Measurements from ENCODE around the gene PLCL1.

The PLCL1 gene

GRCh38 chr2:197839327-197839726, 34.9 kb downstream of the PLCL1 start:
- H3K4me3 ChIP-seq (ENCODE audit: low read length): no peak overlapping the region
- DNase-seq (ENCODE audit: low read depth): no peak
- TF ChIP-seq, protein P1, sequence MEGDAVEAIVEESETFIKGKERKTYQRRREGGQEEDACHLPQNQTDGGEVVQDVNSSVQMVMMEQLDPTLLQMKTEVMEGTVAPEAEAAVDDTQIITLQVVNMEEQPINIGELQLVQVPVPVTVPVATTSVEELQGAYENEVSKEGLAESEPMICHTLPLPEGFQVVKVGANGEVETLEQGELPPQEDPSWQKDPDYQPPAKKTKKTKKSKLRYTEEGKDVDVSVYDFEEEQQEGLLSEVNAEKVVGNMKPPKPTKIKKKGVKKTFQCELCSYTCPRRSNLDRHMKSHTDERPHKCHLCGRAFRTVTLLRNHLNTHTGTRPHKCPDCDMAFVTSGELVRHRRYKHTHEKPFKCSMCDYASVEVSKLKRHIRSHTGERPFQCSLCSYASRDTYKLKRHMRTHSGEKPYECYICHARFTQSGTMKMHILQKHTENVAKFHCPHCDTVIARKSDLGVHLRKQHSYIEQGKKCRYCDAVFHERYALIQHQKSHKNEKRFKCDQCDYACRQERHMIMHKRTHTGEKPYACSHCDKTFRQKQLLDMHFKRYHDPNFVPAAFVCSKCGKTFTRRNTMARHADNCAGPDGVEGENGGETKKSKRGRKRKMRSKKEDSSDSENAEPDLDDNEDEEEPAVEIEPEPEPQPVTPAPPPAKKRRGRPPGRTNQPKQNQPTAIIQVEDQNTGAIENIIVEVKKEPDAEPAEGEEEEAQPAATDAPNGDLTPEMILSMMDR (IDR thresholded peaks at IDR 0.05; ENCODE audit: insufficient read depth, low read depth, low read length, missing control alignments): no peak

GRCh38 chr2:197839856-197840255, 35.5 kb downstream of the PLCL1 start:
- TF ChIP-seq, protein P1 (IDR thresholded peaks at IDR 0.05; ENCODE audit: insufficient read depth, low read depth, low read length, missing control alignments): no peak
- no peak overlapping the region for H3K4me3 ChIP-seq (ENCODE audit: low read length)
- no peak for DNase-seq (ENCODE audit: low read depth)

DNA sequence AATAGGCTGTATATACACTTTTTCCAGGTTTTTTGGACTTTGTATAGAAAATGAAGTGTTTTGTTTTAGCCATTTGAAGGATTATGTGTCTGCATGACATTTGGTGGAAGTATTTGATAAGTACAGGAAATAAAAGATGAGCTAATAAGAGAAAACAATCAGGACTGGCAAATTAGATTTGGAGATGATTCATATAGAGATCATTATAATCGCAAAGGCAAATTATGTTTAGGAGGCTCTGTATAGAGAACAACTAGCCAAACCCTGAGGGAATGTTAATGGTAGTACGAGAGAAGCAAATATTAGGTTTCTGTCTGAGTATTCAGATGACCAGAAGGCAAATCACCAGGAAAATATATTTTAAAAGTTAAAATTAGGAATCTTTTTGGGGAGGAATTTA, 41.7 kb downstream of the PLCL1 start:
- TF ChIP-seq, protein P1 (IDR thresholded peaks at IDR 0.05; ENCODE audit: insufficient read depth, low read depth, low read length, missing control alignments): no peak
- DNase-seq (ENCODE audit: low read depth): no peak
- H3K4me3 ChIP-seq (ENCODE audit: low read length): no peak overlapping the region

- TF ChIP-seq, protein P1 (IDR thresholded peaks at IDR 0.05; ENCODE audit: insufficient read depth, low read depth, low read length, missing control alignments): no peak
- DNase-seq (ENCODE audit: low read depth): no peak
- no peak overlapping the region for H3K4me3 ChIP-seq (ENCODE audit: low read length)
Measured at GRCh38 chr2:197846777-197847176, 42.4 kb downstream of the PLCL1 start.

DNA sequence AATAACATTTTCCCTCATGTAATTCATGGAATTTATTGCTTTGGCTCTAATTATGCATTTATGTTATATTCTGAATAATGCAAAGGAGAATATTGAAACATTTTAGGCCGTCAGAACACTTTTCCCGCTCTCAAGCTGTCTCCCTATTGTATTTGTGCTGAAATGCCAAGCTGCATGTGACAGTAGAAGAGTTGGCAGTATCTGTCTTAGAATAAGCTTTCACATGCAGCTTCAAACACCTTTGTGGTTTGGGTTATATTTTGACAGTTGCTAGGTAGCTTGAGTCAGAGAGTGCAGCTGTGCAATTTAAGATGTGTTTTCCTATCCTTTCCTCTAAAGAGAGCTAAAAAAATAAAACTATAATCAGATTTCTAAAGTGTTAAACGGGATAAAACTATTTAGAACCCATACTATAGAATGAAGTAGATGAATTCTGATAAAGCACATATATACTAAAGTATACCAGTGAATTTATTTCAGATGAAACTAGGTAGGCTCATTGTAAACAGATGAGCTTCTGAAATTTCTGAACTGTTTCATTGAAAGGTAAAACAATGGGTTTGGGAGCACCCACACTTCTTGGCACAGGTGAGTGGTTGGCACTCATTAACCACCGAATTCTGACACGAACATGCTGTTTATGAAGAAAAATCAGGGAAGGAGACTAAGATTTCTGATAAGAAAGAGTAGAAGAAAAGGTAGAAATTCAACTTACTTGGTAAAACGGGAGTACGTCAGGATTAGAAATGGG, 43.4 kb downstream of the PLCL1 start:
- peak; percentile 25 for DNase-seq (ENCODE audit: low read depth)
- H3K4me3 ChIP-seq (ENCODE audit: low read length): no peak overlapping the region
- TF ChIP-seq, protein P1 (IDR thresholded peaks at IDR 0.05; ENCODE audit: insufficient read depth, low read depth, low read length, missing control alignments): no peak

DNA sequence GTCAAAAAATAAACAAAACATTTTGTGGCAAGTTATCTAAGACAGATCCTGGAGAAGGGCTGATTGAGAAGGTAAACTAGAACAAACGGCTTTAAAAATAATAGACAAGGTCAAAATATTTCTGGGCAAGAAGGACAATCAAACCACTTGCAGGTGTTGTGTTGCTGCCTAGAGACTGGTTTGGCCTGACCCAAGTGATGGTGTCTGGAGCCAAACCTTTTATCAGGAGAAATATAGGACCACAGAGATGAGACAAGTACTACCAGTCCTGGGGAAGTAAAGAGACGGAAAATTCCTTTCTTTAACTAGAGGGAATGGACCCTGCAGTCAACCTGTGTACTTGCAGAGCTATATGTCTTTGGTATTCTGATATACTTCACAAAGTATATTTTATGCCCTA, 44.2 kb downstream of the PLCL1 start:
- no peak for DNase-seq (ENCODE audit: low read depth)
- H3K4me3 ChIP-seq (ENCODE audit: low read length): no peak overlapping the region
- TF ChIP-seq, protein P1 (IDR thresholded peaks at IDR 0.05; ENCODE audit: insufficient read depth, low read depth, low read length, missing control alignments): no peak

- DNase-seq (ENCODE audit: low read depth): peak; percentile 45
- TF ChIP-seq, protein P1 (IDR thresholded peaks at IDR 0.05; ENCODE audit: insufficient read depth, low read depth, low read length, missing control alignments): no peak
- no peak overlapping the region for H3K4me3 ChIP-seq (ENCODE audit: low read length)
Measured at GRCh38 chr2:197850882-197851450, 46.6 kb downstream of the PLCL1 start.

All from epithelial cell of esophagus (primary cell).